Sigmoid colon (tissue), 4 donors: ENCODE measurements around the gene SKOR2.

Experiments
- EP300 ChIP-seq, 4 donors: sonication (generic); formaldehyde crosslinking; IDR thresholded peaks; one replicate each; pipeline ENCODE4 v1.6.1; 2017; ENCODE audit warnings: antibody characterized with exemption in 4 of 4
- POLR2A ChIP-seq, 2 donors: fragments of 450-650 bp; IDR thresholded peaks; one replicate each; pipeline ENCODE4 v1.6.1; 2016; ENCODE audit warnings: antibody characterized with exemption in 2 of 2, mild to moderate bottlenecking in 2 of 2, moderate library complexity in 2 of 2
- POLR2AphosphoS5 ChIP-seq, 4 donors: sonication (generic); formaldehyde crosslinking; IDR thresholded peaks; one replicate each; pipeline ENCODE4 v1.6.1; 2017; ENCODE audit warnings: antibody characterized with exemption in 4 of 4
- TF ChIP-seq, protein P1 (sequence below), 4 experiments: fragments of 450-650 bp in 3 of 4; fragments of 200-600 bp in 1 of 4; IDR thresholded peaks; one replicate each; pipeline ENCODE4 v1.5.1; 2016 to 2019; ENCODE audit warnings: antibody characterized with exemption in 4 of 4, mild to moderate bottlenecking in 3 of 4, moderate library complexity in 2 of 4

- TF ChIP-seq, protein P1, sequence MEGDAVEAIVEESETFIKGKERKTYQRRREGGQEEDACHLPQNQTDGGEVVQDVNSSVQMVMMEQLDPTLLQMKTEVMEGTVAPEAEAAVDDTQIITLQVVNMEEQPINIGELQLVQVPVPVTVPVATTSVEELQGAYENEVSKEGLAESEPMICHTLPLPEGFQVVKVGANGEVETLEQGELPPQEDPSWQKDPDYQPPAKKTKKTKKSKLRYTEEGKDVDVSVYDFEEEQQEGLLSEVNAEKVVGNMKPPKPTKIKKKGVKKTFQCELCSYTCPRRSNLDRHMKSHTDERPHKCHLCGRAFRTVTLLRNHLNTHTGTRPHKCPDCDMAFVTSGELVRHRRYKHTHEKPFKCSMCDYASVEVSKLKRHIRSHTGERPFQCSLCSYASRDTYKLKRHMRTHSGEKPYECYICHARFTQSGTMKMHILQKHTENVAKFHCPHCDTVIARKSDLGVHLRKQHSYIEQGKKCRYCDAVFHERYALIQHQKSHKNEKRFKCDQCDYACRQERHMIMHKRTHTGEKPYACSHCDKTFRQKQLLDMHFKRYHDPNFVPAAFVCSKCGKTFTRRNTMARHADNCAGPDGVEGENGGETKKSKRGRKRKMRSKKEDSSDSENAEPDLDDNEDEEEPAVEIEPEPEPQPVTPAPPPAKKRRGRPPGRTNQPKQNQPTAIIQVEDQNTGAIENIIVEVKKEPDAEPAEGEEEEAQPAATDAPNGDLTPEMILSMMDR (IDR thresholded peaks at IDR 0.05) = peak in 2 of 4 experiments; percentile 18 to 26
- no peak for TF ChIP-seq POLR2A (IDR thresholded peaks at IDR 0.05)
- no peak for TF ChIP-seq EP300 (IDR thresholded peaks at IDR 0.05)
- TF ChIP-seq POLR2AphosphoS5 (IDR thresholded peaks at IDR 0.05) = no peak
Measured at GRCh38 chr18:47215554-47216138, 35.8 kb downstream of the SKOR2 start.
